ENCODE data around the gene OR5K2. TPM values are rescaled to one million over a fixed set of nuclear protein-coding genes. Genes with fewer than 3 reads are reported as not detected.

OR5K2 gene
- total RNA-seq = not detected in 2 replicates

DNA sequence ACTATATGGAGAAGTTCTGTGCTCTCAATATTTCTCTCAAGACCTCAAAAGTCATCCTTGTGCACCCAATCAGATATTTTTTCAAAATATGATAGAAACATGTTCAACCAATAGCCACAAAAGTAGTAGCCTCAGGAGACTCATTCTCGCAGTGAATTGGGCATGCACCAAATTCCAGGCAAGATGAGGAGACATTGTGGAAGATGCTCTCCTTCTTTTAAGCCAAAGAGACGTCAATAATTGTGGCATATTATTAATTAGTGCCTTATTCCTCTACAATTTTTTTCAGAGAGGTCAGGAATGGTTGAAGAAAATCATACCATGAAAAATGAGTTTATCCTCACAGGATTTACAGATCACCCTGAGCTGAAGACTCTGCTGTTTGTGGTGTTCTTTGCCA lies at the start of gene OR5K2:
OR5K2 (plus strand) TSS at position 301 of the 400 bp plus-strand sequence; CDS start at position 301, 0 bp downstream.
- Mint-ChIP-seq H3K36me3 (ENCODE audit: low read depth) (peaks cover 7% of the 10 kb centered on the region), H3K4me3 (no peak within 1 kb of the TSS), H3K9me3 (no peaks in the 10 kb centered on the region), H3K27ac (no peak within 1 kb of the TSS), H3K27me3 (peaks cover 17% of the 10 kb centered on the region), H3K4me1 (no peaks in the 10 kb centered on the region)
- no peak for DNase-seq
- intact Hi-C loops (cut with micrococcal nuclease) = no loop called here

DNA sequence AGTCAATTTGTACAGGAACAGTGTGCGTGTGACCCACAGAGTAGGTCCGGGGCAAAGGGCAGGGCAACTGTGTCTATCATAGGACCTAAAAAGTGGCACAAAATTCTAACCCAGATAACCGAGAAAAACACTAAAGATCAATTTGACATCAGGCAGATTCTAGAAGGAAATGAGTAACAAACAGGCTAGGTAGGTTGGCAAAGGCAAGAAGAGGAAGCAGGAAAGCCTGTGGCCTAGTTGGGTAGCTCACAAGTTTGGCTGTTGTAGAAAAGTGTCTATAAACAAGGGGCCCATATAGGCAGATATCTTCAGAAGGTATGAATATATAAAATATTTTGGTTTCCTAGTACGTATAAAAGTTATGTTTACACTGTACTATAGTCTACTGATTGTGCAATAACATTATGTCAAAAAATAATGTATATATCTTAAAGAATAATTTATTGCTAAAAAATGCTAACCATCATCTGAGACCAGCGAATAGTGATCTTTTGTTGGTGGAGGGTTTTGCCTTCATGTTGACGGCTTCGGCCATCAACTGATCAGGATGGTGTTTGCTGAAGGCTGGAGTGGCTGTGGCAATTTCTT lies 47.8 kb upstream of the OR5K2 start:
- Mint-ChIP-seq H3K9me3 (peaks cover 24% of the 10 kb centered on the region), H3K27me3 (peaks cover 23% of the 10 kb centered on the region), H3K4me3 (no peak overlapping the region), H3K36me3 (ENCODE audit: low read depth) (no peaks in the 10 kb centered on the region), H3K4me1 (peaks cover 11% of the 10 kb centered on the region), H3K27ac (no peak overlapping the region)
- intact Hi-C loops (cut with micrococcal nuclease) = no loop called here
- no peak for DNase-seq

DNA sequence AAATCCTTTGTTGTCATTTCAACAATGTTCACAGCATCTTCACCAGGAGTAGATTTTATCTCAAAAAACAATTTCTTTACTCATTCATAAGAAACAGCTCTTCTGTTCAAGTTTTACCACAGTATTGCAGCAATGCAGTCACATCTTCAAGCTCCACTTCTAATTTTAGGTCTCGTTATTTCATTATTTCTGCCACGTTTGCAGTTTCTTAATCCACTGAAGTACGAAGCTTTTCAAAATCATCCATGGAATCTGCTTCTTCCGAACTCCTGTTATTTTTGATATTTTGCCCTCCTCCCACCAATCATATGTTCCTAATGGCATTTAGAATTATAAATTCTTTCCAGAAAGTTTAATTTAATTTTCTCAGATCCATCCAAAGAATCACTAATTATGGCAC lies 47.1 kb upstream of the OR5K2 start:
- Mint-ChIP-seq H3K27ac (no peak overlapping the region), H3K27me3 (peaks cover 22% of the 10 kb centered on the region)

DNA sequence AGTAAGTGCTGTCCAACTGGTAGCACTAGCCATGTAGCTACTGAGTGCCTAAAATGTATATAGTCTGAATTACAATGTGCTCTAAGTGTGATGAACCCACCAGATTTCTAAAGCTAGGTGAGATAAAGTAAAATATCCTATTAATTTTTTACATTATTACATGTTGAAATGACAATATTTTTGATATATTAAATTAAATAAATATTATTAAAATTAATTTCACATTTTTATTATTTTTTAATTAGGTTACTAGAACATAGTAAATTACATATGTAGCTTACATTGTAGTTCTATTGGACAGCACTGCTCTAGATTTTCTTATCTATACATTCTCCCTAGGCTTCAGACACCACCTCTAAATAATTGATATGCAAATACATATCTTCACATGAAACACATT lies 43.7 kb upstream of the OR5K2 start:
- DNase-seq = no peak
- H3K27ac Mint-ChIP-seq = no peak overlapping the region
- H3K4me3 Mint-ChIP-seq = no peak overlapping the region
- H3K4me1 Mint-ChIP-seq = peaks cover 2% of the 10 kb centered on the region
- peaks cover under 1% of the 10 kb centered on the region for H3K36me3 Mint-ChIP-seq (ENCODE audit: low read depth)
- peaks cover 22% of the 10 kb centered on the region for H3K27me3 Mint-ChIP-seq
- intact Hi-C loops (cut with micrococcal nuclease) = no loop called here
- H3K9me3 Mint-ChIP-seq = peaks cover 19% of the 10 kb centered on the region

More for the DNA sequence above, 47.1 kb upstream of the OR5K2 start:
- intact Hi-C loops (cut with micrococcal nuclease) = no loop called here
- no peak overlapping the region for H3K4me3 Mint-ChIP-seq
- no peak for DNase-seq
- no peaks in the 10 kb centered on the region for H3K36me3 Mint-ChIP-seq (ENCODE audit: low read depth)
- H3K4me1 Mint-ChIP-seq = peaks cover 11% of the 10 kb centered on the region
- peaks cover 24% of the 10 kb centered on the region for H3K9me3 Mint-ChIP-seq

DNA sequence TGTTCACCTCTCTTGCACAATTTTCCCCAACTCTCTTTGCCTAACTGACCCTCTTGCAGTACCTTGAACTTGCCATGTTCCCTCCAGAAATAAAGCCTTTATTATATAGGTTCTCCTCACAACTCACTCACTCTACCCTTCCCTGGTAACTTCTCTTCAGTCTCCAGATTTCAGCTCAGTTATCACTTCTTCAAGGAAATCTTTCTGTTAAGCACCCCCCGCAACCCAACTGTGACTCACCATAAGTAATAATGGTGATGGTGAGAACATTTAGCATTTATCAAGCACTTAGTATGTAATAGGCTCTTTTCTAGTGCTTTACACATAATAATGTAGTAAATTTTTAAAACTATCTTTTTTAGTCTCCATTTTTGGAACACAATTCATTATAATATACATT lies 42.6 kb upstream of the OR5K2 start:
- peaks cover 27% of the 10 kb centered on the region for H3K27me3 Mint-ChIP-seq
- peaks cover 25% of the 10 kb centered on the region for H3K9me3 Mint-ChIP-seq
- DNase-seq = no peak
- no peak overlapping the region for H3K4me3 Mint-ChIP-seq
- intact Hi-C loops (cut with micrococcal nuclease) = no loop called here
- H3K4me1 Mint-ChIP-seq = no peaks in the 10 kb centered on the region
- no peak overlapping the region for H3K27ac Mint-ChIP-seq
- peaks cover 2% of the 10 kb centered on the region for H3K36me3 Mint-ChIP-seq (ENCODE audit: low read depth)

DNA sequence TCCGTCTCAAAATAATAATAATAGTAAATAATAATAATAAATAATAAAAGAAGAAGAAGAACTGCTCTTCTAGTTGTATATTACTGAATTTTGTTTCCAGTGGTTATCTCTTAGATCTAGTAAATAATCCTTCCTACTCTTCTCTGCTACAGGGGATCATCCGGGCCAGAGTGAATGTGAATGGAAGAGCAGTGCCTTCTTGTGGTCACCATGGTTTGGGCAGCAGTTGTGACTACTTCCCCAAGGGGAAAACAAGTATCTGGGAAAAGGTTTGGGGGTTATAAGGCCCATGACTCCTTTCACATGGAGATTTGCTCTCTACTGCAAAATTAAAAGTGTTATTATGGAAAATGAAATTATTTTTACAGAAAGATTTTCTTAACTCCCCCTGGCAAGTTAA lies 39.9 kb upstream of the OR5K2 start:
- intact Hi-C loops (cut with micrococcal nuclease) = no loop called here
- Mint-ChIP-seq H3K4me3 (no peak overlapping the region), H3K27me3 (peaks cover 30% of the 10 kb centered on the region), H3K27ac (no peak overlapping the region), H3K9me3 (peaks cover 21% of the 10 kb centered on the region), H3K4me1 (no peaks in the 10 kb centered on the region), H3K36me3 (ENCODE audit: low read depth) (peaks cover 2% of the 10 kb centered on the region)
- no peak for DNase-seq

DNA sequence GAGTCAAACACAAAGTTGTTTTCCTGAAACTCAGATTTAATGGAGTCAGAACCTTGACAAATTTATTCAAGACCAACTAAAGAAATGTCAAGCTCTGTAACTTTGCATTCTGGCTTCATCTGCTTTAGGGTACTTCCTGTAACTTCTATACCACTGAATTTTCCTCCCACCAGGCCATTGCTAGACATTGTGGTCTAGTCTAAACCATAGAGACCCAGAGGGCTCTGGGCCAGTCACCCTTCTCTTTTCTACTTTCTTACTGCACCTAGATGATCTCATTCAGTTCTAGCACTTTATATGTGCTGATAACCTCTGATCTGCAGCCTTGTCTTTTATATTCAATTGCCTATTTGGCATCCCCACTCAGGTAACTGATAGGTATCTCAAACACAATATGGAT lies 37.3 kb upstream of the OR5K2 start:
- Mint-ChIP-seq H3K4me1 (no peaks in the 10 kb centered on the region), H3K9me3 (peaks cover 9% of the 10 kb centered on the region), H3K27me3 (peaks cover 17% of the 10 kb centered on the region), H3K27ac (no peak overlapping the region), H3K36me3 (ENCODE audit: low read depth) (peaks cover 2% of the 10 kb centered on the region), H3K4me3 (no peak overlapping the region)
- DNase-seq = no peak
- intact Hi-C loops (cut with micrococcal nuclease) = no loop called here

DNA sequence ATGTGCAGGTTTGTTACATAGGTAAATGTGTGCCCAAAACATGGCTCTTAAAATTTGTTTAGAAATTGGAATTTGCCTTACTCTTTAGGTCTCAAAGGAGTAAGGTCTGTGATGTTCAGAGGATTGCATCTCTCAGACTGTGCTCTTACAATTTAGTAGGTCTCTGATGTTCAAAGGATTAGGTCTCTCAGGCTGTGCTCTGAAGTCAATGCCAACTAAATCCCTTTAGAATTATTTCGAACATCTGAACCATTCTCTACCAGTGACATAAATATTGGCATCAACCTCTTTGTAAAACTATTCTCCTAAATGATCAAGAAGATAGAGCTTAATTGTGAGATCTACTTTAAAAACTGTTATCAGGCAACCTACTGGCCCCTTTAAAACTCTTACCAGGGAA lies 34.6 kb upstream of the OR5K2 start, which contains the start of gene OR5K1:
OR5K1 (plus strand) TSS at position 301 of the 400 bp plus-strand sequence. CDS start 6,376 bp downstream, outside the sequence.
- intact Hi-C loops (cut with micrococcal nuclease) = no loop called here

DNA sequence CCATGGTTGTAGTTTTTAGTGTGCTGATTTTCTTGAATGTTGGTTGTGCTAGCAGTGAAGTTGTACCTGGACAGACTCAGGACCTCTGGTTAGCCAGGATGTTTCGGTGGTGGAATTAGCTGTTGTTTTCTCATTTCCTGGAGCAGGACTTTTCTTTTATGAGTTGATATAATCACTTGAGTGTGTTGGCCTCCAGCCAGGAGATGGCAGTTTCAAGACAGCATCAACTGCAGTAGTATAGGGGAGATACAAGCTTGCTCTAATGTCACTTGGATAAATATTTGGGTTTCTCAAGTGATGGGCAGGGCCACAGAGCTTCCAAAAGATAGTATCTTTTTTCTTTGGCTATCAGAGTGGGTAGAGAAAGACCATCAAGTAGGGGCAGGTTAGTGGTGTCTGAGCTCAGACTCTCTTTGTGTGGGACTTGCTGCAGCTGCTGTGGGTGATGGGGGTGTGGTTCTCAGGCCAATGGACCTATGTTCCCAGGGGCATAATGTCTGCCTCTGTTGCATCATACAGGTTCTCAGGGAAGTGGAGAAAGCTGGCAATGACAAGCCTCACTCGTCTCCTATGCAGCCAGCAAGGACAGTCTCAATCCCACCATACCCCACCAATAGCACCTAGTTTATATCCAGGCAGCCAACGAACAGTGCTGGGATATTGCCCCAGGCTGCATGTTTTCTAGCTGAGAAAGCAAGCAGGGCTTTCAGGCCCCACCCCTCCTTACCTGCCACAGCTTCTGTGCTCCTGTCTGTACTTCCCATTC lies 14.6 kb upstream of the OR5K2 start:
- H3K36me3 Mint-ChIP-seq (ENCODE audit: low read depth) = peaks cover 3% of the 10 kb centered on the region
- peaks cover 46% of the 10 kb centered on the region for H3K9me3 Mint-ChIP-seq
- no peak overlapping the region for H3K4me3 Mint-ChIP-seq
- H3K27ac Mint-ChIP-seq = no peak overlapping the region
- DNase-seq = no peak
- intact Hi-C loops (cut with micrococcal nuclease) = no loop called here
- H3K4me1 Mint-ChIP-seq = peaks cover 2% of the 10 kb centered on the region
- H3K27me3 Mint-ChIP-seq = peaks cover 14% of the 10 kb centered on the region

More for the DNA sequence above, 34.6 kb upstream of the OR5K2 start, which contains the start of gene OR5K1:
- Mint-ChIP-seq H3K4me3 (no peak within 1 kb of the TSS), H3K27ac (no peak within 1 kb of the TSS), H3K36me3 (ENCODE audit: low read depth) (peaks cover 2% of the 10 kb centered on the region), H3K27me3 (peaks cover 13% of the 10 kb centered on the region), H3K4me1 (no peaks in the 10 kb centered on the region), H3K9me3 (peaks cover 9% of the 10 kb centered on the region)
- no peak for DNase-seq

DNA sequence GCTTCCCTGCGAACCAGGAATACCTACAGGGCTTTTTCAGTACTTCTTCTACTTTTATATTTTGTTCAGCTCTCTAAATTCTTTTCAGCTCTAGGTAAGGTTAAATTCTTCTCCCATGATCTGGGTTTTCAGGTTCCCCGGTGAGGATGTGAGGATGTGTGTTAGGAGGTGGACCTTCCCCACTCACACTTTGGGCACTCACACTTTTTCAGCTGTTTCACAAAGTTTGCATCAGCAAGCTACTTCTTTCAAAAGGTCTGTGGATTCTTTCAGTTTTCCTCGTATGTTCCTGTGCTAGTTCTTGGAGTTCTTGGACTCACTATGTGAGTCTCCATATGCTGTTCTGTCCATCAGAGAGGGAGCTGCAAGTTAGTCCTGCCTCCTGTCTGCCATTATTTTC lies 13.9 kb upstream of the OR5K2 start:
- peaks cover 3% of the 10 kb centered on the region for H3K36me3 Mint-ChIP-seq (ENCODE audit: low read depth)
- H3K4me3 Mint-ChIP-seq = no peak overlapping the region
- peaks cover 20% of the 10 kb centered on the region for H3K27me3 Mint-ChIP-seq
- peaks cover 51% of the 10 kb centered on the region for H3K9me3 Mint-ChIP-seq
- intact Hi-C loops (cut with micrococcal nuclease) = no loop called here
- peaks cover 2% of the 10 kb centered on the region for H3K4me1 Mint-ChIP-seq
- H3K27ac Mint-ChIP-seq = no peak overlapping the region
- DNase-seq = no peak

DNA sequence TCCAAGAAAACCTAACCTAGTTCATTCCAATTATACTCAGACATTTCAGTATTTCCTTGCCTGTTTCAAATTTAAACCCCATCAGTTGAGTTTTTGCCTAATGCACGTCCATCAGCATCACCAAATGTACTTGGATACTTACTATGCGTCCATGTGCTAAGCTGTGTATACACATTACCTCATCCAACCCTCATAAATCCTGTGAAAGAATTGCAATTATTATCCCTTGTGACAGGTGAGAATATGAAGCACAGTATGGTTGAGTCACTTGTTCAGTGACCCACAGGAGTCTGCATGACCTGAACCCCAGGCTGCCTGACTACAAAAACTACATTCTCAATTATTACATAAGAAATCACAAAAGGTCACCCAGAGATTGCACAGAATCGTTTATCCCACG lies 2.5 kb downstream of the OR5K2 start:
- intact Hi-C loops (cut with micrococcal nuclease) = no loop called here
- no peak overlapping the region for H3K27ac Mint-ChIP-seq

DNA sequence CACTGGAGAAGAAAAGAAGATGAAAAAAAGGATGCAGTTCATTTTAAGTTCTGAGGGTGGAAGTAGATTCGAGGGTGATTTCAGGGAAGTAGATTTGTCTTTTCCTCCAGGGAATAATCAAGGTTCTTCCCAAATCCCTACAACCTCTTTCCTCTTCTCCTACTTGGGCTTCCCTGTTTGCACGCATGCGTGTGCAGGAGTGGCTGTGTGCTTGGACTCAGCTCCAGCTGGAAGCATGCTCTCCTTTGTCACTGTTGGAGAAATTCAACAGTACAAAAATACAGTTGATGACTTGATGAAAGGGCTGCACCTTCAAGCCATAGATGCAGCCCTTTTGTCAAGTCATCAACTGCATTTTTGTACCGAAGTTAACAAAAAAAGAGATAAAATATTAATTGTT lies 3.8 kb downstream of the OR5K2 start:
- Mint-ChIP-seq H3K9me3 (peaks cover 3% of the 10 kb centered on the region), H3K27ac (no peak overlapping the region), H3K4me1 (peaks cover 4% of the 10 kb centered on the region), H3K4me3 (no peak overlapping the region), H3K27me3 (no peaks in the 10 kb centered on the region), H3K36me3 (ENCODE audit: low read depth) (peaks cover 24% of the 10 kb centered on the region)
- intact Hi-C loops (cut with micrococcal nuclease) = no loop called here
- DNase-seq = no peak

More for the DNA sequence above, 2.5 kb downstream of the OR5K2 start:
- Mint-ChIP-seq H3K9me3 (no peaks in the 10 kb centered on the region), H3K4me1 (no peaks in the 10 kb centered on the region), H3K36me3 (ENCODE audit: low read depth) (peaks cover 19% of the 10 kb centered on the region), H3K4me3 (no peak overlapping the region), H3K27me3 (peaks cover under 1% of the 10 kb centered on the region)
- DNase-seq = no peak

DNA sequence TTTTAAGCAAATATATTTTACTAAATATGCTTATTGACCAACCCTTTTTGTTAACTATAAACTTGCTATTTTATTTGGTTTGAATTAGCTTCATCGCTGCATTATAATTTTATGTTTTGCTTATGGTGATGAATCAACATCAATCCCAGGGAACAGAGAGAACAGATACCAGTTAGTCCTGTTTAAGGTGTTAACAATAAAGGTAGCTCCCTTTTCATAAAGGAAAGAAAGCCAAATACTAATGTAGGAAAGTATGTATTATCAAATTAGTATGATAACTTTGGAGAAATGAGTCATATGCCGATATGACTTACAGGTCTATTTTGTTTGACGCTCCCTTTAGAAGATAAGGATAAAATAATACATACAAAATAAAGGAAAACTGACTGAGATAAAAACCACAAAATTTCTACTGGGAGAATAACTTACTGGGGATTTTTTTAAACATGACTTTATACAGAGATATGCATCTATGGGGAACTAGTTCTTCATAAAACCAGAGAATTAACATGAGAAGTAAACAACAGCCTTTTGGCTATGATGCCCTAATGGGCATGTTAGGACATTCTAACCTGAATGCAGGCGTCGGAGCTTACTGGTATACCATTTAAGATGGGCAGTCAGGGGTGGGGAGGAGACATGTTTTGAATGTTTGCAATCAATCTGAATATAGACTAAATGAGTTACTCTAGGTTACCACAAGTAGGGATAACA lies 4.5 kb downstream of the OR5K2 start:
- H3K9me3 Mint-ChIP-seq = peaks cover 6% of the 10 kb centered on the region
- peaks cover 31% of the 10 kb centered on the region for H3K36me3 Mint-ChIP-seq (ENCODE audit: low read depth)
- intact Hi-C loops (cut with micrococcal nuclease) = no loop called here
- no peak overlapping the region for H3K4me3 Mint-ChIP-seq
- no peak overlapping the region for H3K27ac Mint-ChIP-seq
- no peaks in the 10 kb centered on the region for H3K27me3 Mint-ChIP-seq
- H3K4me1 Mint-ChIP-seq = peaks cover 4% of the 10 kb centered on the region
- no peak for DNase-seq

DNA sequence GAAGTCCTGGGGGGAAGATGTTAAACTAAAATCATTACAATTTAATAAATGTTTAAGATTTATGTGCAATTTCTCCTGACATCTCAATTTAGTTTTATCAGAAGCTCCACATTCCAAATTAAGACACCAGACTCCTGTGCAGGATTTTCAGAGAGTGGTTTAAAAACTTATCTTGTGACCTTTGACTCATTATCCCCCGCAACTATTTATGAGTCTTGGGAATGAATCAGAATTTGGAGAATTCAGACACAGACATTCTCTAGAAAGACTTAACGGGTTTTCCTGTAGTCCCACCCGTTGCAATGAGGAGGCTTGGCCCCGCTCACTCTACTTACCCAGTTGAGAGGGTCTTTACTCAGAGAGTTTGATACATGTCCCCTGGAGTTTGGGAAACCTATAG lies 7.1 kb downstream of the OR5K2 start:
- H3K27me3 Mint-ChIP-seq = no peaks in the 10 kb centered on the region
- H3K36me3 Mint-ChIP-seq (ENCODE audit: low read depth) = peaks cover 48% of the 10 kb centered on the region
- DNase-seq = no peak
- no peak overlapping the region for H3K4me3 Mint-ChIP-seq
- H3K9me3 Mint-ChIP-seq = peaks cover 6% of the 10 kb centered on the region
- no peak overlapping the region for H3K27ac Mint-ChIP-seq
- H3K4me1 Mint-ChIP-seq = peaks cover 12% of the 10 kb centered on the region
- intact Hi-C loops (cut with micrococcal nuclease) = no loop called here
